ENCODE measurements around the gene CAST. TPM values are rescaled to one million over a fixed set of nuclear protein-coding genes. Genes with fewer than 3 reads are reported as not detected.

CAST gene
- total and polyA plus RNA-seq, 2 donors (not counting 1 experiment from before 2014, with no cell fraction given) = 41.0 to 231 TPM

DNA sequence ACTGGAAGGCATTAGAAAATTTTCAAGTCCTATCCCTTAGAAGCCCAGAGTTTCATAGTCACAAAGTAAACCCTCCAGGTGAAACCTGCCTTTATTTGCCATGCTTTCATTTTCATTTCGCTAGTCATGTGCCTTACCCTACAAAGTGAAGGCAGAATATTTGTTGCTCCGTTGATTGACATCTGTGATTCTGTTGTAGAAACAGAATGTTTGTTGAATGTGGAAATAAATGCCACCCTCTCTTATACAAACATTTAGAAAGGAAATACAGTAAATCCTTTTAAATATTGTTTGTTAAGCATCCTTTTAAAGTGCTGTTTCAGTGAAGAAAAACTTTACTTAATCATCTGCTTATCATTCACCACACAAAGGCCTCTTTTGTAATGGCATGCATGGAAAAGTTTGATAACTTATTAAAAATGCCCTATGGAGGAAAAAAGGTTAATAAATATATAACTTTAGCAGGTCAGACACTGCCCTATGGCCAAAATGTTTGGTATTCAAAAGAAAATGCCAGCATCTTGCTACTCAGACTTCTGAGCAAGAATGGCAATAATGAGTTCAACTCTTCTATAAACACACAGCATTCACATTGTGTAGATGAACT is 34.3 kb upstream of the CAST start:
- H3K27ac Mint-ChIP-seq = no peak overlapping the region
- Histone ChIP-seq H3K4me2 (replicated peaks; ENCODE audit: low read depth, low read length, poor library complexity, severe bottlenecking) (peak overlapping the region; percentile 7), H3K4me3 (ENCODE audit: control extremely low read depth in 1 of 5, extremely low read depth in 1 of 5, insufficient read depth in 1 of 5, low read depth in 2 of 5, low read length in 4 of 5) (no peak overlapping the region), H4K20me1 (ENCODE audit: control insufficient read depth, insufficient read depth, low read length, poor library complexity, severe bottlenecking) (no peaks in the 10 kb centered on the region), H3K27me3 (replicated peaks in 1 of 4; ENCODE audit: control extremely low read depth in 1 of 4, control insufficient read depth in 3 of 4, insufficient read depth in 4 of 4, low read length in 3 of 4) (no peaks in the 10 kb centered on the region), H3K36me3 (replicated peaks in 1 of 2; ENCODE audit: control extremely low read depth in 1 of 2, control insufficient read depth in 1 of 2, extremely low read depth in 1 of 2, insufficient read depth in 2 of 2, low read length in 1 of 2) (no peaks in the 10 kb centered on the region), H3K4me1 (ENCODE audit: control insufficient read depth in 2 of 2, insufficient read depth in 2 of 2, low read length in 2 of 2) (no peaks in the 10 kb centered on the region), H2AFZ (ENCODE audit: insufficient read depth, low read depth, low read length, poor library complexity, severe bottlenecking) (no peak overlapping the region), H3K9ac (ENCODE audit: low read length) (no peak overlapping the region), H3K79me2 (ENCODE audit: control insufficient read depth, insufficient read depth, low read length) (no peaks in the 10 kb centered on the region), H3K9me3 (ENCODE audit: control extremely low read depth in 1 of 3, control insufficient read depth in 2 of 3, insufficient read depth in 1 of 3, low read length in 2 of 3) (no peaks in the 10 kb centered on the region), H3K27ac (ENCODE audit: low read length in 2 of 2) (no peak overlapping the region)
- ChIA-PET POLR2A (no interaction called here), CTCF (no interaction called here)
- no peaks in the 10 kb centered on the region for H3K9me3 Mint-ChIP-seq (ENCODE audit: insufficient read depth)
- WGBS (ENCODE audit: insufficient coverage) = no CpG with 5 or more reads among the region's 2 CpGs
- DNase-seq (no peak), ATAC-seq (ENCODE audit: low read depth) (no peak)
- intact Hi-C loops (cut with micrococcal nuclease) = no loop called here
- TF ChIP-seq EZH2 (IDR thresholded peaks at IDR 0.05; ENCODE audit: borderline replicate concordance, insufficient read depth, low read depth, low read length, poor library complexity, severe bottlenecking) = no peak
- TF ChIP-seq, protein P1, sequence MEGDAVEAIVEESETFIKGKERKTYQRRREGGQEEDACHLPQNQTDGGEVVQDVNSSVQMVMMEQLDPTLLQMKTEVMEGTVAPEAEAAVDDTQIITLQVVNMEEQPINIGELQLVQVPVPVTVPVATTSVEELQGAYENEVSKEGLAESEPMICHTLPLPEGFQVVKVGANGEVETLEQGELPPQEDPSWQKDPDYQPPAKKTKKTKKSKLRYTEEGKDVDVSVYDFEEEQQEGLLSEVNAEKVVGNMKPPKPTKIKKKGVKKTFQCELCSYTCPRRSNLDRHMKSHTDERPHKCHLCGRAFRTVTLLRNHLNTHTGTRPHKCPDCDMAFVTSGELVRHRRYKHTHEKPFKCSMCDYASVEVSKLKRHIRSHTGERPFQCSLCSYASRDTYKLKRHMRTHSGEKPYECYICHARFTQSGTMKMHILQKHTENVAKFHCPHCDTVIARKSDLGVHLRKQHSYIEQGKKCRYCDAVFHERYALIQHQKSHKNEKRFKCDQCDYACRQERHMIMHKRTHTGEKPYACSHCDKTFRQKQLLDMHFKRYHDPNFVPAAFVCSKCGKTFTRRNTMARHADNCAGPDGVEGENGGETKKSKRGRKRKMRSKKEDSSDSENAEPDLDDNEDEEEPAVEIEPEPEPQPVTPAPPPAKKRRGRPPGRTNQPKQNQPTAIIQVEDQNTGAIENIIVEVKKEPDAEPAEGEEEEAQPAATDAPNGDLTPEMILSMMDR (IDR thresholded peaks at IDR 0.05) = no peak
- no peak overlapping the region for H3K4me3 Mint-ChIP-seq
- H3K27me3 Mint-ChIP-seq = peaks cover 14% of the 10 kb centered on the region
- H3K4me1 Mint-ChIP-seq = no peaks in the 10 kb centered on the region

DNA sequence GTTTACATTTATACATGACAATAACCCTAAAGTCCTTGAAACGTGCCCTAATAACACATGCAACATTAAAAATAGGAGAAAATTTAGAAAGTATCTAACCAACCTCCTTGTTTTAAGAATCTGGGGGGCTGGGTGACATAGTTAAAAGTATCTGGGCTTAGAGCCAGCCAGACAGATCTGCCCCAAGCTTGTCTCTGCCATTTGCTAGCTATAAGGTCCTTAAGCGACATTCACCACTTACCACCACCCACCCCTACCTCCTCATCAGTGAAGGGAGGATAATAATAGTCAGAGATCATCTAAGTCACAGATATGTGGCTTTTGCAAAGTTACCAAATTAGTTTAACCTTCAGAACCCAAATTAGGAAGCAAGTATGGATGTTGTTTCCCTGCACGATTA is 33.8 kb upstream of the CAST start:
- Mint-ChIP-seq H3K27ac (no peak overlapping the region), H3K4me3 (no peak overlapping the region), H3K4me1 (no peaks in the 10 kb centered on the region), H3K27me3 (peaks cover 14% of the 10 kb centered on the region), H3K9me3 (ENCODE audit: insufficient read depth) (no peaks in the 10 kb centered on the region)
- WGBS (ENCODE audit: insufficient coverage) = 80% methylated on average over 1 of the region's 3 CpGs
- Histone ChIP-seq H3K4me3 (ENCODE audit: control extremely low read depth in 1 of 5, extremely low read depth in 1 of 5, insufficient read depth in 1 of 5, low read depth in 2 of 5, low read length in 4 of 5) (no peak overlapping the region), H3K9me3 (ENCODE audit: control extremely low read depth in 1 of 3, control insufficient read depth in 2 of 3, insufficient read depth in 1 of 3, low read length in 2 of 3) (no peaks in the 10 kb centered on the region), H3K27ac (ENCODE audit: low read length in 2 of 2) (no peak overlapping the region), H4K20me1 (ENCODE audit: control insufficient read depth, insufficient read depth, low read length, poor library complexity, severe bottlenecking) (no peaks in the 10 kb centered on the region), H3K36me3 (replicated peaks in 1 of 2; ENCODE audit: control extremely low read depth in 1 of 2, control insufficient read depth in 1 of 2, extremely low read depth in 1 of 2, insufficient read depth in 2 of 2, low read length in 1 of 2) (no peaks in the 10 kb centered on the region), H2AFZ (ENCODE audit: insufficient read depth, low read depth, low read length, poor library complexity, severe bottlenecking) (no peak overlapping the region), H3K9ac (ENCODE audit: low read length) (no peak overlapping the region), H3K79me2 (ENCODE audit: control insufficient read depth, insufficient read depth, low read length) (no peaks in the 10 kb centered on the region), H3K27me3 (replicated peaks in 1 of 4; ENCODE audit: control extremely low read depth in 1 of 4, control insufficient read depth in 3 of 4, insufficient read depth in 4 of 4, low read length in 3 of 4) (no peaks in the 10 kb centered on the region), H3K4me2 (replicated peaks; ENCODE audit: low read depth, low read length, poor library complexity, severe bottlenecking) (no peak overlapping the region), H3K4me1 (ENCODE audit: control insufficient read depth in 2 of 2, insufficient read depth in 2 of 2, low read length in 2 of 2) (no peaks in the 10 kb centered on the region)
- POLR2A ChIA-PET = no interaction called here
- intact Hi-C loops (cut with micrococcal nuclease) = no loop called here
- ATAC-seq (ENCODE audit: low read depth) = no peak
- no peak for DNase-seq
- CTCF ChIA-PET = no interaction called here
- TF ChIP-seq EZH2 (IDR thresholded peaks at IDR 0.05; ENCODE audit: borderline replicate concordance, insufficient read depth, low read depth, low read length, poor library complexity, severe bottlenecking) = no peak
- TF ChIP-seq, protein P1 (IDR thresholded peaks at IDR 0.05) = no peak
